GM19043 (cell line): Measurements from ENCODE around the gene RASD1.

Experiments used
- ATAC-seq: cut with Tn5 transposase; IDR thresholded peaks from one replicate; pipeline ENCODE4 v1.9.1; 2021; ENCODE audit warnings: low read depth; ENCODE audit not compliant: unreplicated experiment

Gene RASD1

DNA sequence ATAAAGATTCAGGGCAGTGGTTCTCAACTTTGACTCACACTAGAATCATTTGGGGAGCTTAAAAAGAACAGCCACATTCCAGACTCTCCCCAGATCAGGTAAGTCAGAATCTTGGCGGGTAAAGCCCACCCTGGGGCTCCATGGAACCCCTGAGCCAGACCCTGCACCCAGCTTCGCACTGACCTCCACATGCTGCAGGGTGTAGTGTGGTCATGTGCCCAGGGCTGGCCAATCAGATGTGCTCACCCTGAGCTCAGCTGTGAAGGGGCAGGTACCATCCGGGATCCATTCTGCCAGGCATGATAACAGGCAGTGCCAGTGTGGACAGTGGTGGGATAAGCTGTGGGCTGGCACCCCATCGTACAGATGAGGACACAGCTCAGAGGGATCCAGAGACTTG is 47.5 kb downstream of the RASD1 start:
- no peak for ATAC-seq

DNA sequence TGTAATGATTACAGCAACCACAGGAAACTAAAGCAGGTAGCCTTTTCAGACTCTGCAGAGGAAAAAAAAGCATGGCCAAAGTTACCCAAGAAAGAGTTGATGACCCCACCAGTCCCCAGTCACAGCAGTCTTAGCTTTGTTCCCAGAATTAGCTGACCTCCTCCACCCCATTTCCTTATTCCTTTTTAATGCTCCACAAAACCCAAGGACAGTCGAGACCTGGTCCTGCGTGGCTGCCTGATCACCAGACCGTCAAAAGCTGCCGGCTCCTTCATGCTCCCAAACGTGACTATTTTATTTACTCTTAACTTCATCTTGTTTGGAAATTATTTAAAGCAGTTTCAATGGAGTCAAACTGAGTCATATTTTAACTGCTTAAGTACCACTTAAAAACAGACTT is 48.1 kb downstream of the RASD1 start:
- ATAC-seq, result no peak

DNA sequence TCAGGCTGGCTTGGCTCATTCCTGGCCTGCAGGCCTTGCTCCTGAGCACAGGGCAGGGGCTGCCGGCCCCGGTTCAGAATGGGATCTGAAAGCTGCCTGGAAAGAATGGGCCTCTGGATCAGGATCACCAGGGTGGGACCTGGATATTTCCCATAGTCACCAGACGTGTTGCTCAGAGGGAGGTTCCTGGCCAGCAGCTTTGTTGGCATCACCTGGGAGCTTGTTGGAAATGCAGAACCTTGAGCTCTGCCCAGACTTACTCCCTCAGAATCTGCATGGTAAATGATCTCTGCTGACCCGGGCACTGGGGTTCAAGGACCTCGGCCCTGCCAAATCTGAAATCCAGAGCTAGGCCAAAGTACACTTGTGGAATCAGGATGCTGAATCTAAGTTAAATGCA is 48.9 kb downstream of the RASD1 start:
- ATAC-seq, result no peak

DNA sequence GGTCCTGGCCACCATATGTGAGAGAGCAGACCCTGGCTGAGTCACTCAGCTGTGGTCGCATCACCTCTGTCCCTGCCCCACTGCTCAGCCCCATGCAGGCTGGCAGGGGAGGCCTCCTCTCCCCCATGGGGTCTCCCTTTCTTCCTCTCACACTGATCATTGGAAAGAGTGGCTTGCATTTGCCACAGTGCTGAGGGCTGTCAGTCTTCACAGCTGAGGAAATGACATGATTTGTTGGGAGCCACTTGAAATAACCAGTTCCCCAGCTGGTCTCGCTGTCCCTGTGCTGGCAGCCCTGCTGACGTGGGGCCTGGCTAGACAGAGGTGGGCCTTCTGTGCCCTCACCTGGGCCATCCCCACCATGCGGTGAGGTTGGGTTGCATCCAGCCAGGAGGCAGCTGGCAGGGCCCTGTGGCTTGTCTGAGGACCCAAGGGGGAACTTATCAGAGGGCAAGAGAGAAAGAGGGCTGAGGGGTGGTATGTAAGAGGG is 49.5 kb downstream of the RASD1 start:
- no peak for ATAC-seq

DNA sequence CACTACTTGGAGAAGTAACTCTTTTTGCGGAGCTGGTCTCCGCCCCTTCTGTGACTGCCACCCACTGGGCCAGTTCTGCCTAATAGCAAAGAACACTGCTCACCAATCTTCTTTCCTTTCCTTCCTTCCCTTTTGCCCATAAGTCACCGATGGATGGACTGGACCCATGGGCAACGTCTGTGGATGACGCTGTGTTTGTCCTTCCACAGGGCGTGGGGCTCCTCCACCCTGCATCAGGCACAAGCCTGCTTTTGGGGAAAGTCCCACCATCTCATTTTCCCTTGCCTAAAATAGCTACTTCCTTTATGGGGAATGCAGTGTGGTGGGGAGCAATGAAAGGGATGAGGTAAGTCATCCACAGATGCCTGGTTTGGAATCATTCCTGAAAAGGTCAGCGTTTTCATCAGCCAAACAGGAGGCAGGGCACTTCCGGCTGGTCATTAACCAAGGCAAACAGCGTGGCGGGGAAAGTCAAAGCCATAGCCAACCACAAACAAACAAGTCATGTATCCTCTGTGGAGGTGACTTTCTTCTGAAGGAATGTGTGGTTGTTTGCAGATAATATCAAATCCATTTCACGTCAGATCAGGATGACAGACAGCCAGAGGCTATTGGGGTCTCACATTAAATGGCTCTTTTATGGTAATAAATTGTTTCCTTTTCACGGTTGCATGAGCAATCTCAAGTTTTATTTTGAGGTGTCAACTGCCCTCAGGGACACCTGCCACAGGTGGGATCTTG is 50.1 kb downstream of the RASD1 start:
- ATAC-seq, result no peak

DNA sequence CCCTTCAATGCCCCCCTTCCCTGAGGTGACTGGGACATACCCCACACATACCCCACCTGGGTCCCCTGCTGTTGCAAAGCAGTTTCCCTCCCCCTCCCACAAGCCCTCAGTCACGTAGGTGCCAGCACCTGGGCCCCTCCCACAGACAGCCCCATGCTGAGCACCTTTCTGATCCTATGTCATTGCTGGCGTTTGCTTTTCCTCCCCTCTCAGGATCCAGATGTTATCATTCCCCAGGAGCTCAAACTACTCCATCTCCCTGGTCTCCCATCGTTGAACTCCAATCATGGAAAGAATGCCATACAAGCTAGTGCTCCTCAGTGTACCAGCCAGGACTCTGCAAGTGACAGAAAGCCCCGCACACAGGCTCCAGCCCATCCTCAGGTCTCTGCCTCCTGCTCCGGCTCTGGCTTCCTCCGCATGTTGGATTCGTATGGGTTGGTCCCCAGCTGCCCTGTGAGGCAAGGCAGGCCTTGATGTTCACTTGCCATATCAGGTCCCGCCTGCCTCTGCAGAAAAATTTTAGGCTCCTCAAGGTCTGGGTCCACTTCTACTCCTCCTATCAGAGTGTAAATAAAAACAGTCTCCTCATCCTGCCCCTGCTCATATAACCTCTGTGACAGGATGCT is 50.8 kb downstream of the RASD1 start:
- ATAC-seq, result no peak
